HG02943 (cell line): ENCODE results near the gene ADGRL1.
"Not testable (repeated sequence)": the region's sequence is repeated elsewhere in the genome, so short reads cannot be mapped to it uniquely, and the experiment has no call there.

Source experiments
- ATAC-seq: cut with Tn5 transposase; IDR thresholded peaks from one replicate; pipeline ENCODE4 v1.9.1; 2021; ENCODE audit warnings: mild to moderate bottlenecking, low read depth, moderate library complexity; ENCODE audit not compliant: unreplicated experiment

ADGRL1 gene

DNA sequence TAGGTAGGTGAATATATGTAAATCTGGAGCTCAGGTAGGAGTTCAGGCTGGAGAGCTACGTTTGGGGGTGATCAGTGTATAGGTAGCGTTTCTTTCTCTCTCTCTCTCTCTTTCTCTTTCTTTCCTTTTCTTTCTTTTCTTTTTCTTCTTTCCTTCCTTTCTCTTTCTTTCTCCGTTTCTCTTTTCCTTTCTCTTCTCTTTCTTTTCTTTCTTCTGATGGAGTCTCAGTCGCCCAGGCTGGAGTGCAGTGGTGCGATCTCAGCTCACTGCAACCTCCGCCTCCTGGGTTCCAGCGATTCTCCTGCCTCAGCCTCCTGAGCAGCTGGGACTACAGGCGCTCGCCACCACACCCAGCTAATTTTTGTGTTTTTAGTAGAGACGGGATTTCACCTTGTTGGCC, 59.8 kb downstream of the ADGRL1 start:
- not testable (repeated sequence) for ATAC-seq

GRCh38 chr19:14145381-14145780, 60.6 kb downstream of the ADGRL1 start:
- no peak for ATAC-seq

DNA sequence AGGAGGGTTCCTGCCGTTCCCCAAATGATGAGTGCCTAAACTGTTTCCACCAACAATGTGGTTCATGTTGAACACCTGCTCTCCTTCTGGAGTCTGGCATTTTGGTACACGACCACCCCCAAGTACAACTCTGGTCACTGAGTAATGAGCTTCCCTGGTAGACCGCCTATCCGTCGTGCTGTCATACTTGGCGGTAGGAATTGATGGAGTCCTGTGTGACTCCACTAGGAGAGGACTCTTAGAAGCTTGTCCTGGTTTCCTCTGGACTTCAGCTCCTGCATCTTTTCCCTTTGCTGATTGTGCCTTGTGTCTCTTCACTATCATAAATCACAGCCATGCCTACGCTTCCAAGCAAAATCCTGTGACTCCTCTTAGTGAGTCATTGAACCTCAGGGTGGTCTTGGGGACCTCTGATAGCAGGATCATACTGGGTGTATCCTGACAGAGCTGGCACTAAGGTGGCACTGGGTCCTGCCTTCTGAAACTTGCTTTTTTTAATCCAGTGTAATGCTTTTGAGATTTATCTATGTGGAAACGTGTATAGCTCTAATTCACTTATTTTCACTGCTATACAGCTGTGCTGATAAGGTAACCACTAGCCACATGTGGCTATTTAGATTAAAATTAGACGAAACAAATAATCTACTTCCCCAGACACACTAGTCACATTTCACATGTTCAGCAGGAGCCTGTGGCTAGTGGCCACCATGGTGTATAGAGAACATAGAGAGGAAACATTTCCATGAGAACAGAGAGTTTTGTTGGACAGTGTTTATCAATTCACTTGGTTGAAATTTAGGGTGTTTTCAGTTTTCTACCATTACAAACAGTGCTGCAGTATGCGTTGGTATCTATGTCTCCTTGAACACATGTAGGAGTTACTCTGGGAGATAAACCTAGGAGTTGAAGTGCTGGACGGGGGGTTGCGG, 63.4 kb downstream of the ADGRL1 start:
- ATAC-seq, result no peak

- no peak for ATAC-seq
These were observed 64.9 kb downstream of the ADGRL1 start for GRCh38 chr19:14141041-14141440.

DNA sequence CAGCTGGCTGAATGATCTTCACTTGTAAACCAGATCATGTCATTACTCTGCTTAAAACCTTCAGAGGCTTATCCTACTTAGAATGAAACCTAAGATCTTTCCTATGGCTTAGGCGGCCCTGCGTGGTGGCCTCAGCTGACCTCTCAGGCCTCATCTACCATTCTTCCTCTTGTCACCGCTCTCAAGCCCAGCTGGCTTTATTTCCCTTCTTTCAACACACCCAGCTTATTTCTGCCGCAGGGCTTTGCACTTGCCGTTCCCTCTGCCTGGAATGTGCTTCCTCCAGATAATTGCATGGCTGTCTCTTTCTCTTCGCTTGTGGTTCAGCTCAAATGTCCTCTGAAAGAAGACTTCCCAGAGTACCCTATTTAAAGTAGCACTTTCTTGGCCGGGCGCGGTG, 66.0 kb downstream of the ADGRL1 start:
- no peak for ATAC-seq

DNA sequence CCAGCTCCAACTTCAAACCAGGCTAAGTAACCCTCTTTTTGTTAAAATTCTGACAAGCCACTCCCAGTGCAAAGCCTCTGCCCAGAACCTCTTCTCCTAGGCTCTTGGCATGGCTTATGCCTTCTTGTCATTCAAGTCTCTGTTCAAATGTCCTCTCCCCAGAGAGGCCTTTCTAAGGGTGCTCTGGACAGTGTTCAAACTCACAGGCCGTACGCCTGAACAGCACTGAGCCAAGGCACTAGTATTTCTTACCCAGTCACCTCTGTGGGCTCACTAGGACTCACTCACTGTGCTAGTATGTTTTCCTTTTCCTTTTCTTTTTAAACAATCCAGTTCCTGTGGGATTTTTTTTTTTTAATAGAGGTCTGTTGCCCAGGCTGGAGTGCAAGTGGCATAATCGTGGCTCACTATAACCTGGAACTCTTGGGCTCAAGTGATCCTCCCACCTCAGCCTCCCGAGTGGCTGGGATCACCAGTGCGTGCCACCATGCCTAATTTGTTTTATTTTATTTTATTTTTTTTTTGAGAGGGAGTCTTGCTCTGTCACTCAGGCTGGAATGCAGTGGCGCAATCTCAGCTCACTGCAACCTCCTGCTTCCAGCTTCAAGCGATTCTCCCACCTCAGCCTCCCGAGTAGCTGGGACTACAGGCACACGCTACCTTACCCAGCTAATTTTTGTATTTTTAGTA, 67.2 kb downstream of the ADGRL1 start:
- no peak for ATAC-seq

DNA sequence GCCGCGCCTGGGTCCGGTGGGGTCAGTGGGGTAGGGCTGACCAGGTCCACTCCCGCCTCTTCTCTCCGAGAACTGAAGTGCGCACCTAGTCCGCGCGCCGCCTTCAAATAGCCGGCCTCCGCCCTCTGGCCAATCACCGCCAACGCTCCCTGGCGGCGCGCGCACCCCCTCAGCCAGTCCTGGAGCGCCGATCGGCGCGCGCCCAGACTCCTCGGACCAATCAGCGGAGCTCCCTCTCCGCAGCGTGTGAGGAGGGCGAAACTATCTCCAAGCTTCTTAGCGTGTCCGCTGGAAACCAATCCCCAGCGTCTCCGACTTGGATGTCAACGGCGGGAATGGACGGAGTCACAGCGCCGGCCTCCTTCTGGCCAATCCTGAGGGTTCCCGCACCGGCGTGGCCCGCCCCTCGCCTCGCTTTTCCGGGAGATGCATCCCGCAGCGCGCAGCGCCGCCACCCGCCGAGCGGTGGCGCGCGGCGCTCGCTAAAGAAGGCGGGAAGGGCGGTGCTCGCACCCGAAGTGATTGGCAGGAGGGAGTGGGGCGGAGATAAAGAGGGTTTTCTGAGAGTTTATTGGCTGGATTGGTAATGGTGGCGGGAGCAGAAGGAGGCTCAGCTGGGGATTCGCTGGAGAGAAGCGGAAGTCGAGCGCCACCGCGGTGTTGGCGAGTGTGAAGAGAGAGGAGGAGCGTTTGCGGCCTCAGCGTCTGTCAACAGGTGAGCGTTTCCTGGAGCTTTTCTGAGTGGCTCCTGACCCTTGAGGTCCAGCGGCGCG, 69.3 kb downstream of the ADGRL1 start, which contains the start of gene ASF1B:
Gene ASF1B (minus strand): TSS at position 81 of the 773 bp plus-strand sequence. CDS start 133 bp downstream, outside the sequence.
- peak; percentile 74 for ATAC-seq

GRCh38 chr19:14135985-14136508, 69.9 kb downstream of the ADGRL1 start:
- ATAC-seq, result no peak

GRCh38 chr19:14135355-14135754, 70.6 kb downstream of the ADGRL1 start:
- ATAC-seq, result no peak

- no peak for ATAC-seq
These were observed 78.0 kb downstream of the ADGRL1 start for GRCh38 chr19:14127929-14128509.

- ATAC-seq, result no peak
These were observed 78.8 kb downstream of the ADGRL1 start for GRCh38 chr19:14127176-14127575.

DNA sequence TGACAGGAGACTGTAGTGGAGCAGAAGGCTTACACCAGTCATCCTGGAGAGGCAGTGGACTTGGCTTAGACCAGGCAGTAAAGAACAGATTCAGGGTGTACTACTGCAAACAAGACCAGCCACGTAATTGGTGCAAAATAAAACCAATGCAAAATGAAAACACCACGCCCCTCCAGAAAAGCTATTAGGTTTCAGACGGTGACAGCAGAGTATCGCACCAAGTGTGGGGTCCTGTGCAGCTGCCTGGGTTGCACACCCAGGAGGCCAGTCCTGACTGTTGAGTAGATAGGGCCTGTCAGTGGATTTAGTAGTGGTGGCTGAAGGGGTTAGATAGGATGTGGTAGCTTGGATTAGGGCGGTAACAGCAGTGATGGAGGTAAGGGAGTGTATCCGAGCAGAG, 83.0 kb downstream of the ADGRL1 start:
- ATAC-seq, result no peak

DNA sequence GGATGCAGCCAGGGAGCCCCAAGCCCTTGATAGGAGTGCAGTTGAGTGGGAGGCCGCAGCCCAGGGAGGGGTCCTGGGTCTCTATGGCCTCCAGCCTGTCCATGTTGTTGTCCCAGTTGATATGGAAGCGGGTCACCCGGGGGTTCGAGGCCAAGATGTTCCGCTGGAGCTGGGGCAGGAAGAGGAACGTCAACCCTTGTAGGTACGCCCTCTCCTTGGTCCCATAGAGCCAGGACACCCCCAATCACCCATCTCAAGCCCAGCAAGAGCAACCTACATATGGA, 85.5 kb downstream of the ADGRL1 start:
- no peak for ATAC-seq

- no peak for ATAC-seq
These were observed 86.1 kb downstream of the ADGRL1 start for GRCh38 chr19:14119644-14120496.

DNA sequence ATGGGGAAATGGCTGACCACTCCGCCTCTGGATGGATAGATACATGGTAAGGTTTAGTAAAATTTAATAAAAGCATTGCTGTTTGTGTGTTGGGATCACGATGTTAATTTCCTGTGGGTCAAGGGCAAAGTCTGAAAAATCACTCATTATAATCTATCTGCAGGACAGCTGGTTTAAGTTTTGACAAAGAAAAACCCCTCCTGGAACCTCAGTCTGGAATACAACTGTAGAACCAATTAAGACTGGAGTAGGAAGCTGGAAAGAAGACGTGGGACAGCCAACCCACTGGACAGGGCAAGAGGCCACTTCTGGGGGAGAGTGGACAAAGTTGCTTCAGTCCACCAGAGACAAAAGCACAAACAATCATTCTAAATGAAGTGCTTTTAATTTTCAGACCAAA, 86.8 kb downstream of the ADGRL1 start:
- no peak for ATAC-seq

- peak; percentile 24 for ATAC-seq
These were observed 87.6 kb downstream of the ADGRL1 start for GRCh38 chr19:14118165-14119051.

DNA sequence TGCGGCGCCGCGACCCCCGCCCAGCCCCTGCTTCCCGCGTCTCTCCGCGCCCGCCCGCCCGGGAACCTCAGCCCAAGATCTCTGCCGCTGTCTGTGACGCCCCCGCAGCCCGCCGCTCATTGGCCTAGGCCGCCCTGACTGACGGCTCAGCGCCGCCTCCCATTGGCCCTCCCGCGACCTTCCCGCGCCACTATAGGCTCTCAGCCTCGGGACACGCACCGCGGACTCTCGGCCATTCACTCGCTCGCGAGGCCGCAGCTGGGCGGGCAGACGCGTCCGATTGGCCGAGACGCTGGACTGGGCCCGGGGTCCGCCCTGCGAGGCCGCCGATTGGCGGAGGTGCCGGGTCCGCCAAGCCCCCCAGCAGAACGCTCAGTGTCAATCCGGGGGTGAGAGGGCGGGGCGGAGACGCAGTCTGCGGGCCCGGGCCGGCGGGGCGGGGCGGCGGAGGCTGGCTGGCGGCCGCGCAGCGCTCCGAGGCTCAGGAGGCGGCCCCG, 88.3 kb downstream of the ADGRL1 start, which contains the start of gene PRKACA:
Gene PRKACA (minus strand): TSS at position 95 of the 497 bp plus-strand sequence. CDS start 215 bp downstream, outside the sequence.
- ATAC-seq, result peak; percentile 84

GRCh38 chr19:14116918-14117578, 88.9 kb downstream of the ADGRL1 start:
- peak; percentile 3 for ATAC-seq
